OCI-LY7 (cell line): ENCODE data around the gene ZNF423.

ENCODE experiments used
- EZH2phosphoT487 ChIP-seq: fragments of 200-600 bp; sonication (generic); IDR thresholded peaks from 2 replicates; pipeline ENCODE4 v1.6.1; 2018; ENCODE audit warnings: low read depth, borderline replicate concordance, mild to moderate bottlenecking, mixed run types, antibody characterized with exemption, low read length, moderate library complexity, mixed read lengths
- TF ChIP-seq, protein P1 (sequence below): fragments of 200-600 bp; sonication (generic); conservative IDR thresholded peaks from 2 replicates; pipeline ENCODE4 v1.5.1; 2014; ENCODE audit warnings: mild to moderate bottlenecking, antibody characterized with exemption, low read length, moderate library complexity, mixed read lengths

DNA sequence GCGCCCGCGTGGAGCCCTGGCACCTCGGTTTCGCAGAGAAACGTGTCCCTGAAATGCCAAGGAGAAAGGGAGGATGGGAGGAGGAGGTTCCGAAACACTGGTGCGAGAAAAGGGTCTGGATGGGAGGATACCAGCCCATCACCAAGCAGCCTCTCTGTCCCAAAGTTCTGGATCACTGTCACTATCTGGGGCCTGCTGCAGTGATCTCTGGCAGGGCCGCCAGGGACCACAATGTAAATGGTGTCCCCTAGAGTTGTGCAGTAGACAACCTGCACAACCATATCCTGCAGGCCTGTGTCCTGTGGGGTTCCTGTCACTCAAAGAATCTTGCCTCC is 253.0 kb downstream of the ZNF423 start:
- TF ChIP-seq, protein P1, sequence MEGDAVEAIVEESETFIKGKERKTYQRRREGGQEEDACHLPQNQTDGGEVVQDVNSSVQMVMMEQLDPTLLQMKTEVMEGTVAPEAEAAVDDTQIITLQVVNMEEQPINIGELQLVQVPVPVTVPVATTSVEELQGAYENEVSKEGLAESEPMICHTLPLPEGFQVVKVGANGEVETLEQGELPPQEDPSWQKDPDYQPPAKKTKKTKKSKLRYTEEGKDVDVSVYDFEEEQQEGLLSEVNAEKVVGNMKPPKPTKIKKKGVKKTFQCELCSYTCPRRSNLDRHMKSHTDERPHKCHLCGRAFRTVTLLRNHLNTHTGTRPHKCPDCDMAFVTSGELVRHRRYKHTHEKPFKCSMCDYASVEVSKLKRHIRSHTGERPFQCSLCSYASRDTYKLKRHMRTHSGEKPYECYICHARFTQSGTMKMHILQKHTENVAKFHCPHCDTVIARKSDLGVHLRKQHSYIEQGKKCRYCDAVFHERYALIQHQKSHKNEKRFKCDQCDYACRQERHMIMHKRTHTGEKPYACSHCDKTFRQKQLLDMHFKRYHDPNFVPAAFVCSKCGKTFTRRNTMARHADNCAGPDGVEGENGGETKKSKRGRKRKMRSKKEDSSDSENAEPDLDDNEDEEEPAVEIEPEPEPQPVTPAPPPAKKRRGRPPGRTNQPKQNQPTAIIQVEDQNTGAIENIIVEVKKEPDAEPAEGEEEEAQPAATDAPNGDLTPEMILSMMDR = no peak
- TF ChIP-seq EZH2phosphoT487 = no peak
